ENCODE measurements around the gene HS6ST2. TPM values are rescaled to one million over a fixed set of nuclear protein-coding genes. Genes with fewer than 3 reads are reported as not detected.

The HS6ST2 gene
- total RNA-seq, 1 donor from 2014 or later, result 0.92 TPM

GRCh38 chrX:132876523-132877338 lies 81.7 kb downstream of the HS6ST2 start:
- Histone ChIP-seq H3K4me1 (no peaks in the 10 kb centered on the region), H3K9me3 (no peaks in the 10 kb centered on the region), H3K36me3 (no peaks in the 10 kb centered on the region), H3K4me3 (no peak overlapping the region), H3K27ac (no peak overlapping the region), H3K27me3 (ENCODE audit: low read depth) (no peaks in the 10 kb centered on the region)
- intact Hi-C loops (cut with DNase I), result no loop called here
- TF ChIP-seq, protein P1, sequence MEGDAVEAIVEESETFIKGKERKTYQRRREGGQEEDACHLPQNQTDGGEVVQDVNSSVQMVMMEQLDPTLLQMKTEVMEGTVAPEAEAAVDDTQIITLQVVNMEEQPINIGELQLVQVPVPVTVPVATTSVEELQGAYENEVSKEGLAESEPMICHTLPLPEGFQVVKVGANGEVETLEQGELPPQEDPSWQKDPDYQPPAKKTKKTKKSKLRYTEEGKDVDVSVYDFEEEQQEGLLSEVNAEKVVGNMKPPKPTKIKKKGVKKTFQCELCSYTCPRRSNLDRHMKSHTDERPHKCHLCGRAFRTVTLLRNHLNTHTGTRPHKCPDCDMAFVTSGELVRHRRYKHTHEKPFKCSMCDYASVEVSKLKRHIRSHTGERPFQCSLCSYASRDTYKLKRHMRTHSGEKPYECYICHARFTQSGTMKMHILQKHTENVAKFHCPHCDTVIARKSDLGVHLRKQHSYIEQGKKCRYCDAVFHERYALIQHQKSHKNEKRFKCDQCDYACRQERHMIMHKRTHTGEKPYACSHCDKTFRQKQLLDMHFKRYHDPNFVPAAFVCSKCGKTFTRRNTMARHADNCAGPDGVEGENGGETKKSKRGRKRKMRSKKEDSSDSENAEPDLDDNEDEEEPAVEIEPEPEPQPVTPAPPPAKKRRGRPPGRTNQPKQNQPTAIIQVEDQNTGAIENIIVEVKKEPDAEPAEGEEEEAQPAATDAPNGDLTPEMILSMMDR (IDR thresholded peaks at IDR 0.05), result no peak
- DNase-seq (no peak), ATAC-seq (no peak)

DNA sequence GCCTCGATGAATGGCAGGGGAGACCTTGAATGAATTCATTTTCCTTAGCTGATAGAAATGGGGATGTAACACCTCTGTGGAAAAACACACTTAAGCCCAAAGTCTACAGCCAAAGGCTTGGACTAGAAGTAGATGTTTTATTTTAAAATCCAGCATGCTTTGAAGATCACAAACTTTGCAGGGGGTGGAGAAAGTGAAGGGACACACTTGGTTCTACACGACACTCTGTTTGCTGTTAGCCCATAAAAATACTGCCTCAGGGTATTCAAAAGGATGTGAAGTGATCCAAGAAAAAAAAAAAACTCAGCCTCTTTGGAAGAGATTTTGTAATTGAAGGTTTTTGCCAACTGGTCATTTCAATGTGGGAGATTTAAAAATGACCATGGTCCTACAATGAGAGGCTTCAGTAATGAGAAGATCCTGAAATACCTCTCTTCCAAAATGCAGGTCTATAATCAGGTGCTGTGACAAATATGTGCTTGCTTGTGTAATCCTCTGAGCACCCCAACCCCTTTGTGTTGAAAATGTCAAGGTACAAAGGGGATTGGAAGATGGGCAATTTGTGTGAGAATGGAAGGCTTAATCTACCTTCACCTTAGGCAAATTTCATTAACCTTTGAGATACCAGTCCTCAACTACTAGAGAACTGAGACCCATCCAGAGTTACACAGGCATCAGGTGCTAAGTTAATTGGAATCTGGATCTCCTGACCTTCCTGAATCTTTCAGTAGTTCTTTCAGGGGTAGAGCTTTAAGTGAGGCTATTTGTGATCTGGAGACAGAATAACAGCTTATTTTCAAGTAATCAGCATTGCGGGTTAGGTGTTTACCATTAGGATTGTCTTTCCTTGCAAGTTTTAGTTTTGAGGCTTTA lies 82.5 kb downstream of the HS6ST2 start:
- no peak for ATAC-seq

DNA sequence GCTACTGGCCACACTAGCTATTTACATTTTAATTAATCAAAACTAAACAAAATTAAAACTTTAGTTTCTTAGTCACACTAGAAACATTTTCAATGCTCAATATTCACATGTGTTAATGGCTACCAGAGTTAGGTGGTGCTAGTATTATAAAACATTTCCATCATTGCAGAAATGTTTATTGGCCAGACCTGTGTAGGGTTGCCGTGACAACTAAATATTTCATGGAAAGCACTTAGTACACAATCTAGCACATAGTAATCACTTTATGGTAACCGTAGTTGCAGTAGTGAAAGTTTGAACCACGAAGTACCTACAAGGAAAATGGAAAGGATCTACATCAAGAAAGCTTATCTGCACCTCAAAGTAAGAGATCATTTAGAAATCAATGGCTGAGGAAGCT lies 95.9 kb downstream of the HS6ST2 start:
- TF ChIP-seq, protein P1 (IDR thresholded peaks at IDR 0.05), result no peak
- no peaks in the 10 kb centered on the region for H3K9me3 ChIP-seq
- DNase-seq (no peak), ATAC-seq (no peak)
- H3K4me1 ChIP-seq, result no peaks in the 10 kb centered on the region
- no peak overlapping the region for H3K27ac ChIP-seq
- no peak overlapping the region for H3K4me3 ChIP-seq
- no peaks in the 10 kb centered on the region for H3K36me3 ChIP-seq
- intact Hi-C loops (cut with DNase I), result no loop called here
- H3K27me3 ChIP-seq (ENCODE audit: low read depth), result no peaks in the 10 kb centered on the region

More for the DNA sequence above, 82.5 kb downstream of the HS6ST2 start:
- no peak overlapping the region for H3K27ac ChIP-seq
- intact Hi-C loops (cut with DNase I), result no loop called here
- no peaks in the 10 kb centered on the region for H3K9me3 ChIP-seq
- no peaks in the 10 kb centered on the region for H3K27me3 ChIP-seq (ENCODE audit: low read depth)
- DNase-seq, result no peak
- no peaks in the 10 kb centered on the region for H3K4me1 ChIP-seq
- TF ChIP-seq, protein P1 (IDR thresholded peaks at IDR 0.05), result no peak
- no peaks in the 10 kb centered on the region for H3K36me3 ChIP-seq
- no peak overlapping the region for H3K4me3 ChIP-seq

DNA sequence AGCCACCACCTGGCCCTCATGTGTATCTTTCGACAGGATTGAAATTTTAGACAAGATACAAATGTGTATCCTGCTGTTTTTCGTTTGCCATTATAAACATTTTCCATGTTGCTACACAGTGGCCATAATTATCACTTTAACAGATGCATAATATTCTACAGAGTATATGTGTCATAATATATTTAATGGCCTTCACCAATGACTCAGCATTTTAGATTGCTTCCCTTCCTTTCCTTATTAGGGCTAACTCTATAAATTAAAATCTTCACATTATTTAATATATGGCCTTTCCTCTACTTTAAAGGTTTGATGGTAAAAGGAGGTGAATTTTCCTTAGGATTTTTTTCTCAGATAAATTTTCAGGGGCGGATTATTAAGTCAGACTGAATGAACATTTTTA lies 97.4 kb downstream of the HS6ST2 start:
- Histone ChIP-seq H3K9me3 (no peaks in the 10 kb centered on the region), H3K36me3 (no peaks in the 10 kb centered on the region), H3K27me3 (ENCODE audit: low read depth) (no peaks in the 10 kb centered on the region), H3K4me3 (no peak overlapping the region), H3K27ac (no peak overlapping the region), H3K4me1 (no peaks in the 10 kb centered on the region)
- TF ChIP-seq, protein P1 (IDR thresholded peaks at IDR 0.05), result no peak
- ATAC-seq (no peak), DNase-seq (no peak)
- intact Hi-C loops (cut with DNase I), result no loop called here

DNA sequence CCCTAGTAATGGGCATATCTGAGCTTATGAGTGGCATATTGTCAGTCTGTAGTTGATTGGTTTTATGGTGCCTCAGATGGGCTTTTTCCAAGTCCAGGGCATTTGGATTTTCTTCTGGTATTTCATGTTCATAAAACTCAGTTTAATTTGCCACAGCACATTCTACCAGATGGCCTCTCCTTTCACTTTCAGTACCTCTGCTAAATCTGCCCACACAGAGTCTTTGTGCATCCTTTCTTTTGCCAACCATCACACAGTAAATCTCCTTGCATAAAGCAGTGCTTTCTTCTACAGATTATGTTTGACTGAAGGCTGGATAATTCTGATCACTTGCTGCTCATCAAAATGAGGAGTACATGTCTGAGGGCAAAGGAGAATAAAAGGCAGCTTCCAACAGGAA lies 98.2 kb downstream of the HS6ST2 start:
- no peaks in the 10 kb centered on the region for H3K27me3 ChIP-seq (ENCODE audit: low read depth)
- ATAC-seq (no peak), DNase-seq (no peak)
- H3K27ac ChIP-seq, result no peak overlapping the region
- TF ChIP-seq, protein P1 (IDR thresholded peaks at IDR 0.05), result no peak
- H3K4me3 ChIP-seq, result no peak overlapping the region
- intact Hi-C loops (cut with DNase I), result no loop called here
- no peaks in the 10 kb centered on the region for H3K36me3 ChIP-seq
- no peaks in the 10 kb centered on the region for H3K4me1 ChIP-seq
- no peaks in the 10 kb centered on the region for H3K9me3 ChIP-seq
